GM23248 (cell line): ENCODE data around the gene SYNE3.

ENCODE experiments used
- EZH2 ChIP-seq: fragments of 200-600 bp; sonication (generic); IDR thresholded peaks from 2 replicates; pipeline ENCODE4 v1.6.1; 2018; ENCODE audit warnings: antibody characterized with exemption, mild to moderate bottlenecking; ENCODE audit not compliant: insufficient read depth, poor library complexity, severe bottlenecking
- EZH2phosphoT487 ChIP-seq: fragments of 200-600 bp; sonication (generic); IDR thresholded peaks from 2 replicates; pipeline ENCODE4 v1.6.1; 2018; ENCODE audit warnings: antibody characterized with exemption, moderate library complexity, mild to moderate bottlenecking, low read depth; ENCODE audit not compliant: insufficient read depth

DNA sequence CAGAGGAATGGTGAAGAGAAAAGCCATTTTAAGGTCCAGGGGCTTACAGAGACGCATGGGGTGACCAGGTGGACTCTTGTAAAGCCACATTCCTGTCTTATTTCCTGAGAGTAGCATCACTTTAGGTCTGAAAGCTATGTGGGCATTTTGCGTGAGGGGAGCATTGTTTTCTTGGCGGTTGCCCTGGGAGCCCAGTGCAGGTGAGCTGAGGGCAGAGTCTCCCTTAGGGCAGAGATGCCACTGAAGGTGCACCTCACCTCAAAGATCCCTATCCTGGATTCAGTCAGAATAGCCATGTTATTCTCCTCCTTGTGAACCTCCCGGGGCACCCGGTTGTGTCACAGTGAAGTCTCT is 30.8 kb upstream of the SYNE3 start:
- TF ChIP-seq EZH2phosphoT487 (no peak), EZH2 (no peak)
